Natural killer cell (primary cell): Measurements from ENCODE around the gene DNAH11. TPM values are rescaled to one million over a fixed set of nuclear protein-coding genes. Genes with fewer than 3 reads are reported as not detected.

Experiments
- ATAC-seq, 3 donors: fragments of 150-1000 bp in 2 of 3; fragments of 200-7000 bp in 1 of 3; cut with Tn5 transposase; 1 replicate in 1 of 3; 2 replicates in 2 of 3; pipeline ENCODE4 v1.10.0; 2021; ENCODE audit warnings: mild to moderate bottlenecking in 2 of 3, moderate library complexity in 2 of 3
- DNase-seq, 2 donors: peaks; one replicate each; pipeline versions ENCODE4 v3.0.0 to v3.0.0-alpha.2; 2013 to 2021; ENCODE audit warnings: mixed read lengths in 1 of 2
- H3K27ac ChIP-seq: one replicate; pipeline ENCODE4 v1.5.1; 2013; ENCODE audit warnings: mild to moderate bottlenecking, low read length
- H3K27me3 ChIP-seq: one replicate; pipeline ENCODE4 v1.6.1; 2013; ENCODE audit warnings: low read length; ENCODE audit not compliant: control insufficient read depth, insufficient read depth
- H3K36me3 ChIP-seq: one replicate; pipeline ENCODE4 v1.6.1; 2013; ENCODE audit warnings: low read length; ENCODE audit not compliant: control insufficient read depth, insufficient read depth
- H3K4me1 ChIP-seq: one replicate; pipeline ENCODE4 v1.6.1; 2013; ENCODE audit warnings: low read length; ENCODE audit not compliant: control insufficient read depth, insufficient read depth
- H3K4me3 ChIP-seq: one replicate; pipeline ENCODE4 v1.5.1; 2013; ENCODE audit warnings: low read length
- H3K9me3 ChIP-seq: one replicate; pipeline ENCODE4 v1.6.1; 2013; ENCODE audit warnings: low read length; ENCODE audit not compliant: control insufficient read depth, insufficient read depth
- H3K27ac Mint-ChIP-seq, 2 donors: one replicate each; pipeline ENCODE4 v1.8.0; 2022; ENCODE audit warnings: mild to moderate bottlenecking in 2 of 2, mixed read lengths in 2 of 2, moderate library complexity in 1 of 2
- H3K27me3 Mint-ChIP-seq, 2 donors: one replicate each; pipeline ENCODE4 v1.8.0; 2022; ENCODE audit warnings: low read depth in 2 of 2, mixed read lengths in 2 of 2
- H3K36me3 Mint-ChIP-seq: one replicate; pipeline ENCODE4 v1.8.0; 2022; ENCODE audit warnings: mixed read lengths
- H3K4me1 Mint-ChIP-seq, 2 donors: one replicate each; pipeline ENCODE4 v1.8.0; 2022; ENCODE audit warnings: mixed read lengths in 2 of 2
- H3K4me3 Mint-ChIP-seq: one replicate; pipeline ENCODE4 v1.8.0; 2022; ENCODE audit warnings: mild to moderate bottlenecking, moderate library complexity, mixed read lengths
- H3K9me3 Mint-ChIP-seq, 2 donors: one replicate each; pipeline ENCODE4 v1.8.0; 2022; ENCODE audit warnings: mixed read lengths in 2 of 2
- CTCF ChIP-seq: fragments of 200-600 bp; IDR thresholded peaks from one replicate; pipeline ENCODE4 v1.8.0; 2022; ENCODE audit warnings: antibody characterized with exemption
- WGBS: methylation state at CpG from one replicate; pipeline ENCODE4 v1.1.7; 2013; ENCODE audit warnings: missing lambda C conversion rate; ENCODE audit not compliant: insufficient coverage; 5-methylcytosine and 5-hydroxymethylcytosine counted together
- intact Hi-C: fragments of 100-400 bp; cut with micrococcal nuclease; formaldehyde crosslinking; loops from one replicate; pipeline ENCODE4 v1.14.2; 2022
- total RNA-seq, 4 donors: library from RNA; stranded (reverse); fragments of 120-200 nt in 1 of 4; gene quantifications; one replicate each; pipeline versions ENCODE4 v1.2.3 to v1.2.4, GENCODE V29; 2013 to 2022

DNAH11 gene
- total RNA-seq, 3 donors from 2014 or later (not counting 1 experiment from before 2014, with no cell fraction given): 0.09 to 0.48 (median 0.39) TPM

- Mint-ChIP-seq H3K36me3 (no peaks in the 10 kb centered on the region), H3K4me1 (no peaks in the 10 kb centered on the region), H3K9me3 (no peaks in the 10 kb centered on the region), H3K4me3 (no peak overlapping the region), H3K27me3 (peaks cover 0 to 28% of the 10 kb centered on the region in 2 donors), H3K27ac (no peak overlapping the region)
- intact Hi-C loops: no loop called here
- ATAC-seq (no peak), DNase-seq (no peak)
- no peaks in the 10 kb centered on the region for H3K27me3 ChIP-seq
- TF ChIP-seq CTCF: no peak
- H3K36me3 ChIP-seq: no peaks in the 10 kb centered on the region
- no peak overlapping the region for H3K4me3 ChIP-seq
- no peak overlapping the region for H3K27ac ChIP-seq
- no peaks in the 10 kb centered on the region for H3K9me3 ChIP-seq
- H3K4me1 ChIP-seq: no peaks in the 10 kb centered on the region
- 89% methylated on average over 3 of the region's 4 CpGs for WGBS
Measured at GRCh38 chr7:21722371-21722770, 179.5 kb downstream of the DNAH11 start.

- Mint-ChIP-seq H3K9me3 (no peaks in the 10 kb centered on the region), H3K27me3 (peaks cover 3 to 16% of the 10 kb centered on the region in 2 donors), H3K4me3 (no peak overlapping the region), H3K4me1 (no peaks in the 10 kb centered on the region), H3K36me3 (no peaks in the 10 kb centered on the region), H3K27ac (no peak overlapping the region)
- no peaks in the 10 kb centered on the region for H3K36me3 ChIP-seq
- no peak overlapping the region for H3K4me3 ChIP-seq
- DNase-seq (no peak), ATAC-seq (peak in 1 of 3 donors; percentile 24)
- TF ChIP-seq CTCF: no peak
- H3K4me1 ChIP-seq: no peaks in the 10 kb centered on the region
- H3K9me3 ChIP-seq: no peaks in the 10 kb centered on the region
- no peaks in the 10 kb centered on the region for H3K27me3 ChIP-seq
- H3K27ac ChIP-seq: no peak overlapping the region
- intact Hi-C loops: no loop called here
- 90% methylated on average over 2 of the region's 3 CpGs for WGBS
Measured at GRCh38 chr7:21724562-21724961, 181.7 kb downstream of the DNAH11 start.

GRCh38 chr7:21730399-21730798 is 187.6 kb downstream of the DNAH11 start:
- no peak overlapping the region for H3K27ac Mint-ChIP-seq
- no peaks in the 10 kb centered on the region for H3K36me3 Mint-ChIP-seq

More at GRCh38 chr7:21730399-21730798, 187.6 kb downstream of the DNAH11 start:
- H3K4me3 Mint-ChIP-seq: no peak overlapping the region
- H3K9me3 Mint-ChIP-seq: no peaks in the 10 kb centered on the region
- ATAC-seq (no peak), DNase-seq (no peak)
- no peak for TF ChIP-seq CTCF
- peaks cover 0 to 5% of the 10 kb centered on the region in 2 donors for H3K27me3 Mint-ChIP-seq
- Histone ChIP-seq H3K4me3 (no peak overlapping the region), H3K36me3 (no peaks in the 10 kb centered on the region), H3K9me3 (no peaks in the 10 kb centered on the region), H3K27me3 (no peaks in the 10 kb centered on the region), H3K27ac (no peak overlapping the region), H3K4me1 (no peaks in the 10 kb centered on the region)
- H3K4me1 Mint-ChIP-seq: no peaks in the 10 kb centered on the region
- intact Hi-C loops: no loop called here
- WGBS: 96% methylated on average over 1 of the region's 2 CpGs
